GM19455 (cell line): ENCODE results near the gene PCNT.
"Not testable (repeated sequence)": the region's sequence is repeated elsewhere in the genome, so short reads cannot be mapped to it uniquely, and the experiment has no call there.

Source experiments
- ATAC-seq: cut with Tn5 transposase; IDR thresholded peaks from one replicate; pipeline ENCODE4 v1.9.1; 2021; ENCODE audit not compliant: unreplicated experiment

The PCNT gene

DNA sequence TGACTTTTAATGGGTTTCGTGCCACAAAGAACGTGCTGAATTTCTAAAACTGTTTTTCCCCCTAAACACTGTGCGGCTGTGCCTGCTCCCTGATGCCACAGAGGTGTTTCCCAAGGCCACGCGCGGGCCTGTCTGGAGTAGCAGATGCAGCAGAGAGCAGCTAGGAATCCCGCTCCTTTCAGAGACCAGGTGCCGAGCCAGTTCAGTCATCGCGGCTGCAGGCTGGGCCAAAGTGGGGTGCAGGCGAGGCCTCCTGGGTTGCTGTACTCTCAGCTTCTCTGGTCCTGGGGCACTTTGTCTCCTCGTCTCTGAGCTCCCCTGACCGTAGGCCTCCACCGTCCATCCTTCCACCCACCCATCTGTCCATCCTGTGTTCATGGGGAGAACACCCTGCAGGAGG lies 117.4 kb downstream of the PCNT start:
- no peak for ATAC-seq

DNA sequence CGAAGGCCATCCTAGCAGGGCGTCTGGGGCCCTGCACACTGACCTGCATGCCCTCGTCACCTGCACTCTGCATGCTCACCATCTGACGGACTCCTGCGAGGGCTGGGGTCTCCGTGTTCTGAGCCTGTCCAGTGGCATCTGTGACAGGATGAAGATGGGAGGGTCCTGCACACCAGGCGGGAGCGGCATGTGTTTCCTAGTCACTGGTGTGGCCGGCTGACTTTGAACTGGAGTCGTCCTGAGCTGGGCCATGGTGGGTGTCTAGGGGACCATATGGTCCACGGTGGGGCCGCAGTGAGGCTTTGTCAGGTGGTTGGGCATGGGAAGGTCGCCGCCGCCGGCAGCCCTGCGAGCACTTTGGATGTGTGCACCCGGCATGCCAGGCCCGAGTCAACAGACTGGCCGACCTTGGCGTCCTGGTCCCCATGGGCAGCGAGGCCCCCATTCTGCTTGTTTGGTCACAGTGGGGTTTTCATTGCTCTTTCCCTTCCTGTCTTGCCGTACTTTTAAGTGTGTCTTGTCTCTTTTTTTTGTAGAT lies 118.1 kb downstream of the PCNT start:
- no peak for ATAC-seq

GRCh38 chr21:46442938-46443337 lies 119.0 kb downstream of the PCNT start:
- no peak for ATAC-seq

- ATAC-seq, result no peak
Measured at GRCh38 chr21:46443910-46444309, 120.0 kb downstream of the PCNT start.

DNA sequence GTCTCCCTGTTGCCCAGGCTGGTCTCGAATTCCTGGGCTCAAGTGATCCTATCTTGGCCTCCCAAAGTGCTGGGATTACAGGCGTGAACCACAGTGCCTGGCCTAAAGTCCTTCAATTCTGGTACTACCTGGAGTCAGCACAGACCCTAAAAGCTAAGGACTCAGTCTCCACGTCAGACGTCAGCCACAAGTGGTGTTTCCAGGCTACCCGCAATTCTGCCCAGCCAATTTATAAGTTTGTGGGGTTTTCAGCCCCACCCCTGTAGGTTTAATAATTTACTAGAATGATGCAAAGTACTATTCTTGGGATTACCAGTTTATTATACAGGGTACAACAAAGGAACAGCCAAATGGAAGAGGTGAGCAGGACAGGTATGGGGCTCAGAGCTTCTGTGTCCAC lies 124.2 kb downstream of the PCNT start:
- no peak for ATAC-seq

GRCh38 chr21:46448855-46449254 lies 124.9 kb downstream of the PCNT start:
- ATAC-seq, result not testable (repeated sequence)

DNA sequence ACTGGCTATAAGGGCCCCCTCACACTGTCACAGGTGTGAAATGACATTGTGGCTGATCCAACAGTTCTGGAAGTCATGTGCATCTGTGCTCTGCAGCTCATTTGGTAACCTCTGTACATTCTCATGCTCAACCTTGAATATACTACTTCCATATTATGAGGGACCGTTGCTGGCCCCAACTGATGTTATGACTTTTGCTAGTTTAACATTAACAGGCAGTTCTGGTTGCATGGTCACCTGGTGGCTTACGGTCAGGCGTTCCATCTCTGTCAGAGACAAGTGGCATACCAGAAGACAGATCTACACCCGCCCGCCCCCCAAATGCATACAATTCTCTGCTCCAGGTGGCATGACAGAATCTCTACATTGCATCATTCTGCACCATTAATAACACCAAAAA lies 128.8 kb downstream of the PCNT start:
- ATAC-seq, result no peak

- no peak for ATAC-seq
Measured at GRCh38 chr21:46454142-46454541, 130.2 kb downstream of the PCNT start.

DNA sequence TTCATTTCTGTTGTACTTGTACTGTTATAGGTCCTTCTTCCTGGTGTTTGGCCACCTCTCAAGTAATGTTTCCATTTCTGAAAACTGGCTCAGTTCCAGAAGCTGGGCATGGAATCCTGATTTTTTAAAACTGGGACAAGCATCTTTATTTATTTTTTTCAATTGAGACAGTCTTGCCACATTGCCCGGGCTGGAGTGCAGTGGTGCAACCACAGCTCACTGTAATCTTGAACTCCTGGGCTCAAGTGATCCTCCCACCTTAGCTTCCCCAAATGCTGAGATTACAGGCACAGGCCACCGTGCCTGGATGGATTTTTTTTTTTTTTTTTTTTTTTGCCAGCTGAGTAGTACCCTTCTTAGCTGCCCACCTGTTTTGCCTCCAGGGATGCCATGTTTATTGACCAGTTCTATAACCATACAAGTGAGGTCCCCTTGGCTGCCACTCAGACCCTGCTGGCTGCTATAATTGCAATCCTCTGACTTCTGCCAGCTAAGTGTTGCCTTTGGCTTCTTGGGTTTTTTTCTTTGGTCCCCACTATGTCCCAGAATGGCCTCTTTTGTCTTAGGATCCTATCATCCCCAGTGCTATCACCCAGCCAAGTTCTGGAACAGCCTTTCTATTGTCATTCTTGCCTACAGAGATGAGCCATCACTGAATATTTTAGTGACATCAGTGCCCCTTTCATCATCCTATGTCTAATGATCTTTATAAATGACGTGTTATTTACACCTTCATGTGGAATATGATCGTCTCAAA lies 130.9 kb downstream of the PCNT start:
- ATAC-seq, result no peak

GRCh38 chr21:46455575-46456385 lies 131.8 kb downstream of the PCNT start:
- no peak for ATAC-seq

DNA sequence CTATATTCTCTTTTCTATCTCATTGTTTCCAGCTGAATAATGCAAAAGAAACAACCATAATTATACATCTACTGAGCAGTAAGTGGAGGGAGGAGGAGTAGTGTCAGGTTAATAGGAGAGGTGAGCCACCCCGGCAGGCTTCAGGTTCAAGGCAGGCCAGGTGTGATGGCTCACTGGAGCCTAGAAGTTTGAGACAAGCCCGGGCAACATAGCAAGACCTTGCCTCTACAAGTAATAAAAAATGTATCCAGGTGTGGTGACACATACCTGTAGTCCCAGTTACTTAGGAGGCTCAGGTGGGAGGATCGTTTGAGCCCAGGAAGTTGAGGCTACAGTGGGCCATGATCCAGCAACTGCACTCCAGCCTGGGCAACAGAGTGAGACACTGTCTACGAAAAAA lies 132.8 kb downstream of the PCNT start:
- no peak for ATAC-seq

GRCh38 chr21:46457801-46458314 lies 133.9 kb downstream of the PCNT start:
- ATAC-seq, result peak; percentile 37

- ATAC-seq, result peak; percentile 93
Measured at GRCh38 chr21:46458315-46459023, 134.5 kb downstream of the PCNT start, which contains the start of gene DIP2A. Gene DIP2A (plus strand): TSS chr21:46458891. CDS start chr21:46459132, 241 bp downstream.

DNA sequence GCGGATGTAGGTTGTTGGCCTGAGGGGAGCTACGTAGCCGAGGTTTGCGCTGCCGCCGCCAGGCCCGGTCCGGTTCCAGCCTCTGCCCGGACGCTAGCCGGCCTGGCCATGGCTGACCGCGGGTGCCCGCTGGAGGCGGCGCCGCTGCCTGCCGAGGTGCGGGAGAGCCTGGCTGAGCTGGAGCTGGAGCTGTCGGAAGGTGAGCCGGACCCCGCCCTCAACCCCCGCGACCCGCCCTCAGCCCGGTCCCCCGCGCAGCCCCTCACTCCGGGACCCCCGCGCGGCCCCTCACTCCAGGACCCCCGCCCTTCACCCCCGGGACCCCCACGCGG lies 135.0 kb downstream of the PCNT start:
- no peak for ATAC-seq

DNA sequence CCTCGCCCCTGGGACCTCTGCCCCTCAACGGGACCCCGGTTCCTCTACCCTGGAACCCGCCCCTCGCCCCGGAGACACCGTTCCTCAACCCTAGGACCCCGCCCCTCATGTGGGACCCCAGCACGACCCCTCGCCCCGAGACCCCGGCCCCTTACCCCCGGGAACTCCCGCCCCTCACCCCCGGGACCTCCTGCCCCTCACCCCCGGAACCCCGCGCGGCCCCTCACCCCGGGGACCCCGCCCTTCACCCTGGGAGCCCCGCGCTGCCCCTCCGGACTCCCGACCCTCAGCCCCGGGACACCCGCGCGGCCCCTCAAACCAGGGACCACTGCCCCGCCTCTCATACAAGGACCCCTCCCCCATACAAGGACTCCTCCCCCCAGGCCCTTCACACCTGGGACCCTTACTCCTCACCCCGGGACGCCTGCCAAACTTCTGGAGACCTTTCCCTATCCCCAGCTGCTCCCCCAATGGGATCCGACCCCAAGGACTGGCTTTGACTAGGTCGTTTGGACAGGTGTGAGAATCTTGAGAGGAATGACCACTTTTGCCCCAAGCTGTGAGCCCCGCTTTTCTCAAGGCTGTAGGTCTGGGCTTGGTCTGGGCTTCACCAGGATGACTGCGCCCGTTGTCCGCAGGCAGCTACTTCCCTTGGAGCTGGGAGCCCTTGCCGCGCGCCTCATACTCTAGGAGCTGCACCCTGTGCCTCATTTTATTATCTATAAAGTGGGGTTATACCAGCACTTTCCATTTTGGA lies 135.6 kb downstream of the PCNT start:
- ATAC-seq, result no peak

DNA sequence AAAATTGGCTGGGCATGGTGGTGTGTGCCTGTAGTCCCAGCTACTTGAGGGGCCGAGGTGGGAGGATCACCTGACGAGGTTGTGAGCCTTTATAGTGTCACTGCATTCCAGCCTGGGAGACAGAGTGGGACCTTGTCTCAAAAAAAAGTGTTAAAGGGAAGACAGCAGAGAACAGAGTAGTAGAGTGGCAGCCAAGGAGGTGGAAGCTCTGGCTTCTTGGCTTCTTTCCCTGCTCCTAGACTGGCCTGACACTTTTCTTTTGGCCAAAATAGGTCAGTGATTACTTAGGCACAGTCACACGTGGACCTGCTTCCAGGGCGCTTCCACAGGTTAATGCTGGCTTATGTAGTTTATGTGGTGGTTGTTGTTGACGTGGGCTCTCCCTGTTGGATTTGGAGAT lies 138.0 kb downstream of the PCNT start:
- ATAC-seq, result no peak

DNA sequence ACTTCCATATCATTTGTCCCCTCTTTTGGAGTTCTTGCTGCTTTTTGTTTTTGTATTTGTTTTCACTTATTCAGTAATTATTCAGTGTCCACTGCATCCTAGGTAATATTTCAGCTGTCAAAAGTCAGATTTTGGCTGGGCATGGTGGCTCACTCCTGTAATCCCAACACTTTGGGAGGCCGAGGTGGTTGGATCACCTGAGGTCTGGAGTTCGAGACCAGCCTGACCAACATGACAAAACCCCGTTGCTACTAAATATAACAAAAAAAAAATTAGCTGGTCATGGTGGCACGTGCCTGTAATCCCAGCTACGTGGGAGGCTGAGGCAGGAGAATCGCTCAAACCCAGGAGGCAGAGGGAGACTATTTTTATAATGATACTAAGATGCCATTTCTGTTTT lies 141.2 kb downstream of the PCNT start:
- not testable (repeated sequence) for ATAC-seq

DNA sequence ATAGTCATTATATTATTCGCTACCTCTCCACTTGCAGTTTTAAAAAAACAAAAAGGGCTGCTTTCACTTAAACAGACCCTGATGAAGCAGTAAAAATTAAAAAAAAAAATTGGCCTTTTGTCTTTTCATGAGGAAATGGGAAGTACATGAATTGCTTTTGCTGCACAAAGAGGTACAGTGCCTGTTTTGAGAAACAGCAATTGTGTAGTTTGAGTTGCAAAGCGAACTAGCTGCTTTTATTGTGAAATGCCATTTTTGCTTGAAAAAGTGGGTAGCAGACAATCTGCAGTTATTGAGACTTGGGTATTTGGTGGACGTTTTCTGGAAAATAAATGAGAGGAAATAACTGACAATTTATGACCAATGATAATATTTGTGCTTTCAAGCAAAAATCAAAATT lies 141.7 kb downstream of the PCNT start:
- no peak for ATAC-seq

GRCh38 chr21:46468108-46468774 lies 144.3 kb downstream of the PCNT start:
- no peak for ATAC-seq

GRCh38 chr21:46469275-46469674 lies 145.3 kb downstream of the PCNT start:
- ATAC-seq, result no peak
